CD14-positive monocyte (primary cell): ENCODE measurements around the gene MTR. TPM values are rescaled to one million over a fixed set of nuclear protein-coding genes. Genes with fewer than 3 reads are reported as not detected.

Experiments used
- DNase-seq, 3 donors: peaks; one replicate each; pipeline ENCODE4 v3.0.0-alpha.2; 2011 to 2022
- H2AFZ ChIP-seq: 2 replicates; pipeline ENCODE4 v1.6.0; 2012; ENCODE audit warnings: mild to moderate bottlenecking, low read depth, low read length, inconsistent platforms; ENCODE audit not compliant: insufficient read depth, poor library complexity, severe bottlenecking
- H3K27ac ChIP-seq, 2 donors: 1 replicate in 1 of 2; 2 replicates in 1 of 2; pipeline ENCODE4 v1.5.1; 2012 to 2013; ENCODE audit warnings: low read length in 2 of 2, control low read depth in 1 of 2, inconsistent platforms in 1 of 2, low read depth in 1 of 2, mild to moderate bottlenecking in 1 of 2
- H3K27me3 ChIP-seq, 2 donors: one replicate each; pipeline versions ENCODE4 v1.6.0 to v1.6.1; 2011 to 2013; ENCODE audit warnings: low read length in 2 of 2; ENCODE audit not compliant: control insufficient read depth in 2 of 2, insufficient read depth in 2 of 2
- H3K36me3 ChIP-seq, 2 donors: replicated peaks in 1 of 2; 1 replicate in 1 of 2; 2 replicates in 1 of 2; pipeline versions ENCODE4 v1.5.1 to v1.6.1; 2012 to 2013; ENCODE audit warnings: low read length in 2 of 2, control low read depth in 1 of 2, inconsistent platforms in 1 of 2, mild to moderate bottlenecking in 1 of 2; ENCODE audit not compliant: insufficient read depth in 2 of 2, control insufficient read depth in 1 of 2
- H3K4me1 ChIP-seq, 2 donors: 1 replicate in 1 of 2; 2 replicates in 1 of 2; pipeline versions ENCODE4 v1.5.1 to v1.6.1; 2012 to 2013; ENCODE audit warnings: low read length in 2 of 2, control low read depth in 1 of 2, inconsistent platforms in 1 of 2, mild to moderate bottlenecking in 1 of 2, moderate library complexity in 1 of 2; ENCODE audit not compliant: insufficient read depth in 2 of 2, control insufficient read depth in 1 of 2
- H3K4me2 ChIP-seq: replicated peaks from 2 replicates; pipeline ENCODE3; 2012; ENCODE audit warnings: low read length, moderate library complexity, mild to moderate bottlenecking; ENCODE audit not compliant: poor library complexity, severe bottlenecking; ENCODE audit errors: extremely low read depth
- H3K4me3 ChIP-seq, 3 experiments: fragments of 200-600 bp in 1 of 3; sonication (generic) in 1 of 3; replicated peaks in 1 of 3; 1 replicate in 2 of 3; 2 replicates in 1 of 3; pipeline ENCODE4 v1.5.1; 2011 to 2013; ENCODE audit warnings: low read length in 3 of 3, mild to moderate bottlenecking in 3 of 3, control low read depth in 2 of 3, low read depth in 2 of 3, inconsistent platforms in 1 of 3, moderate library complexity in 1 of 3
- H3K79me2 ChIP-seq: 2 replicates; pipeline ENCODE4 v1.6.0; 2012; ENCODE audit warnings: mild to moderate bottlenecking, control low read depth, inconsistent platforms, low read length, moderate library complexity; ENCODE audit not compliant: insufficient read depth
- H3K9ac ChIP-seq: 2 replicates; pipeline ENCODE4 v1.6.0; 2017; ENCODE audit warnings: low read length, mild to moderate bottlenecking; ENCODE audit not compliant: insufficient read depth, poor library complexity, severe bottlenecking
- H3K9me3 ChIP-seq, 2 donors: replicated peaks in 1 of 2; 1 replicate in 1 of 2; 2 replicates in 1 of 2; pipeline versions ENCODE4 v1.5.1 to v1.6.1; 2012 to 2013; ENCODE audit warnings: low read length in 2 of 2, control low read depth in 1 of 2; ENCODE audit not compliant: control insufficient read depth in 1 of 2, insufficient read depth in 1 of 2
- H4K20me1 ChIP-seq: 2 replicates; pipeline ENCODE4 v1.6.0; 2012; ENCODE audit warnings: mild to moderate bottlenecking, low read length, control low read depth, moderate library complexity; ENCODE audit not compliant: insufficient read depth
- H3K27ac Mint-ChIP-seq, 7 donors: one replicate each; pipeline ENCODE4 v1.8.0; 2020; ENCODE audit warnings: mild to moderate bottlenecking in 7 of 7, mixed read lengths in 7 of 7, moderate library complexity in 6 of 7, inconsistent platforms in 2 of 7
- H3K27me3 Mint-ChIP-seq, 3 donors: one replicate each; pipeline ENCODE4 v1.8.0; 2021 to 2022; ENCODE audit warnings: low read depth in 3 of 3, mild to moderate bottlenecking in 3 of 3, mixed read lengths in 3 of 3, moderate library complexity in 3 of 3, inconsistent platforms in 1 of 3
- H3K36me3 Mint-ChIP-seq, 2 donors: one replicate each; pipeline ENCODE4 v1.8.0; 2020; ENCODE audit warnings: mixed read lengths in 2 of 2, inconsistent platforms in 1 of 2, mild to moderate bottlenecking in 1 of 2
- H3K4me1 Mint-ChIP-seq: one replicate; pipeline ENCODE4 v1.8.0; 2020; ENCODE audit warnings: mild to moderate bottlenecking, mixed read lengths
- H3K4me3 Mint-ChIP-seq, 2 donors: one replicate each; pipeline ENCODE4 v1.8.0; 2020; ENCODE audit warnings: mild to moderate bottlenecking in 2 of 2, mixed read lengths in 2 of 2, moderate library complexity in 1 of 2
- H3K9me3 Mint-ChIP-seq, 7 donors: one replicate each; pipeline ENCODE4 v1.8.0; 2020 to 2022; ENCODE audit warnings: mixed read lengths in 7 of 7, mild to moderate bottlenecking in 6 of 7, moderate library complexity in 6 of 7, inconsistent platforms in 2 of 7
- WGBS: methylation state at CpG from one replicate; pipeline ENCODE4 v1.1.5; 2013; ENCODE audit warnings: missing lambda C conversion rate; ENCODE audit not compliant: insufficient coverage; 5-methylcytosine and 5-hydroxymethylcytosine counted together
- intact Hi-C, 2 donors: fragments of 100-400 bp; cut with micrococcal nuclease; formaldehyde crosslinking; loops; one replicate each; pipeline versions ENCODE4 v1.15.0 to v1.15.1; 2023
- polyA plus RNA-seq, 3 donors: library from polyadenylated mRNA; depleted of rRNA in 1 of 3; unstranded in 2 of 3; stranded (reverse) in 1 of 3; fragments of 300-500 nt in 2 of 3; fragments of >200 nt in 1 of 3; fragmentation: Illumina TruSeq in 2 of 3; gene quantifications; 1 replicate in 2 of 3; 2 replicates in 1 of 3; pipeline ENCODE4 v1.2.3, GENCODE V29; 2012 to 2021
- TF ChIP-seq, protein P1 (sequence below): fragments of 200-600 bp; IDR thresholded peaks from one replicate; pipeline ENCODE4 v1.8.0; 2022; ENCODE audit warnings: antibody characterized with exemption, mild to moderate bottlenecking

MTR gene
- polyA plus RNA-seq, 3 donors = 3.4 to 5.4 (median 4.7) TPM

DNA sequence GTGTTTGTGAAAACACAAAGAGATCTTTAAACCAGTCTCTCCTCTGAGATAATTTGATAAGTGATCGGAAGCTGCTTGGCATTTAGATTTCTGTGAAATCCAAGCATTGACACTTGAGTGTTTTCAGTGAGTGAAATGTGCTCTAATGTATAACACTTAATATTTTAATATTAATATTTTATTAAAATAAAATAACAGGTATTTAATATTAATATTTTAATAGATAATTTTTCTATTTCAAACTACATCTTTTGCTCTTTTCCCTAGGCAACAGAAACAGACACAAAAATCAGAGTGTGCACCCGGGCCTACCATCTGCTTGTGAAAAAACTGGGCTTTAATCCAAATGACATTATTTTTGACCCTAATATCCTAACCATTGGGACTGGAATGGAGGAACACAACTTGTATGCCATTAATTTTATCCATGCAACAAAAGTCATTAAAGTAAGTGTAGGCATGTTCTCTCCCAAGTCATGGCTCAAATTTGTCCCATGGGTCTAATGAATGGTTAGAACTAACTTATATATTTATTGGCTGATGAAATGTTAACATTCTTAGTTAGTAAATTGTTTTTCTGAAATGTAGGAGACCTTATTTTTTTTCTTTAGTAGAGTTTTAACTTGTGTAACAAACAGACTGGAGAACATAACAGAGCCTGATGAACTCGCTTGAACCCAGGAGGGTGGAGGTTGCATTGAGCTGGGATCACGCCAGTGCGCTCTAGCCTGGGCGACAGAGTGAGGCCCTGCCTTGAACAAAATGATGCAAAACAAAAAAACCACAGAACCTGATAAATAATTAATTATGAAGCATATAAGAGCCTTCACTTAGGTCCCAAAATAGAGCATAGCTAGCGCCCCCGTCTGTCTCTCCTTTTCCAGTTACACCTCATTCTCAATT is 55.2 kb downstream of the MTR start:
- no peaks in the 10 kb centered on the region for H3K27me3 Mint-ChIP-seq
- intact Hi-C loops = no loop called here
- no peaks in the 10 kb centered on the region for H3K79me2 ChIP-seq
- H3K36me3 Mint-ChIP-seq = peaks cover 67 to 70% of the 10 kb centered on the region in 2 donors
- no peaks in the 10 kb centered on the region for H3K9me3 ChIP-seq
- H3K27ac Mint-ChIP-seq = no peak overlapping the region
- no peaks in the 10 kb centered on the region for H4K20me1 ChIP-seq
- DNase-seq = no peak
- no peaks in the 10 kb centered on the region for H3K9me3 Mint-ChIP-seq
- peaks cover 52 to 78% of the 10 kb centered on the region in 2 donors for H3K36me3 ChIP-seq
- no peak overlapping the region for H2AFZ ChIP-seq
- H3K27me3 ChIP-seq = no peaks in the 10 kb centered on the region
- no peak overlapping the region for H3K4me2 ChIP-seq
- no peak overlapping the region for H3K4me3 Mint-ChIP-seq
- no peak overlapping the region for H3K4me3 ChIP-seq
- no peak overlapping the region for H3K9ac ChIP-seq
- H3K4me1 Mint-ChIP-seq = peaks cover 4% of the 10 kb centered on the region
- H3K4me1 ChIP-seq = no peaks in the 10 kb centered on the region
- TF ChIP-seq, protein P1, sequence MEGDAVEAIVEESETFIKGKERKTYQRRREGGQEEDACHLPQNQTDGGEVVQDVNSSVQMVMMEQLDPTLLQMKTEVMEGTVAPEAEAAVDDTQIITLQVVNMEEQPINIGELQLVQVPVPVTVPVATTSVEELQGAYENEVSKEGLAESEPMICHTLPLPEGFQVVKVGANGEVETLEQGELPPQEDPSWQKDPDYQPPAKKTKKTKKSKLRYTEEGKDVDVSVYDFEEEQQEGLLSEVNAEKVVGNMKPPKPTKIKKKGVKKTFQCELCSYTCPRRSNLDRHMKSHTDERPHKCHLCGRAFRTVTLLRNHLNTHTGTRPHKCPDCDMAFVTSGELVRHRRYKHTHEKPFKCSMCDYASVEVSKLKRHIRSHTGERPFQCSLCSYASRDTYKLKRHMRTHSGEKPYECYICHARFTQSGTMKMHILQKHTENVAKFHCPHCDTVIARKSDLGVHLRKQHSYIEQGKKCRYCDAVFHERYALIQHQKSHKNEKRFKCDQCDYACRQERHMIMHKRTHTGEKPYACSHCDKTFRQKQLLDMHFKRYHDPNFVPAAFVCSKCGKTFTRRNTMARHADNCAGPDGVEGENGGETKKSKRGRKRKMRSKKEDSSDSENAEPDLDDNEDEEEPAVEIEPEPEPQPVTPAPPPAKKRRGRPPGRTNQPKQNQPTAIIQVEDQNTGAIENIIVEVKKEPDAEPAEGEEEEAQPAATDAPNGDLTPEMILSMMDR = no peak
- no peak overlapping the region for H3K27ac ChIP-seq
- WGBS = no CpG with 5 or more reads among the region's 8 CpGs

DNA sequence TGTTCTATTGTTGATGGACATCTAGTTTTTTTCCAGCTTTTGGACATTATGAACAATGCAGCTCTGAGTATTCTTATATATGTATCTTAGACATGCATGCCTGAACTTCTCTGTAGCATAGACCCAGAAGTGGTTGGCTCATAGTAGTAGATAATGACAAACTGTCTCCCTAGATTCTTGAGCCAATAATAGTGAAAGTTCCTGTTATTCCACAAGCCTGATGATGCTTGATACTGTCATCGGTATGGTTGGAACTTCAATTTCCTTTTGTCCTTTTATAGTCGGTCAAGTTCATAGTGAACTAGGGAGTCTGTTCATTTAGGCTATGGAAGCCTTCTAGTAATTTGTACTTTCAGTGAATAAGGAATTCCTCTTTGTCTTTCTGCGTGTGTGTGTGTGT is 56.8 kb downstream of the MTR start:
- intact Hi-C loops = no loop called here
- TF ChIP-seq, protein P1 = no peak

More for the DNA sequence above, 56.8 kb downstream of the MTR start:
- Histone ChIP-seq H3K79me2 (no peaks in the 10 kb centered on the region), H3K4me1 (no peaks in the 10 kb centered on the region), H3K9me3 (no peaks in the 10 kb centered on the region), H3K9ac (no peak overlapping the region), H3K4me2 (no peak overlapping the region), H3K27ac (no peak overlapping the region), H3K4me3 (no peak overlapping the region), H4K20me1 (no peaks in the 10 kb centered on the region), H3K27me3 (no peaks in the 10 kb centered on the region), H3K36me3 (peaks cover 55 to 82% of the 10 kb centered on the region in 2 donors), H2AFZ (no peak overlapping the region)
- no peak overlapping the region for H3K27ac Mint-ChIP-seq
- peaks cover 75 to 79% of the 10 kb centered on the region in 2 donors for H3K36me3 Mint-ChIP-seq
- no peak for DNase-seq
- peaks cover 3% of the 10 kb centered on the region for H3K4me1 Mint-ChIP-seq
- no peaks in the 10 kb centered on the region for H3K27me3 Mint-ChIP-seq
- no peaks in the 10 kb centered on the region for H3K9me3 Mint-ChIP-seq
- no peak overlapping the region for H3K4me3 Mint-ChIP-seq
- 92% methylated on average over 2 of the region's 3 CpGs for WGBS
